ENCODE measurements around the gene SPR.

DNA sequence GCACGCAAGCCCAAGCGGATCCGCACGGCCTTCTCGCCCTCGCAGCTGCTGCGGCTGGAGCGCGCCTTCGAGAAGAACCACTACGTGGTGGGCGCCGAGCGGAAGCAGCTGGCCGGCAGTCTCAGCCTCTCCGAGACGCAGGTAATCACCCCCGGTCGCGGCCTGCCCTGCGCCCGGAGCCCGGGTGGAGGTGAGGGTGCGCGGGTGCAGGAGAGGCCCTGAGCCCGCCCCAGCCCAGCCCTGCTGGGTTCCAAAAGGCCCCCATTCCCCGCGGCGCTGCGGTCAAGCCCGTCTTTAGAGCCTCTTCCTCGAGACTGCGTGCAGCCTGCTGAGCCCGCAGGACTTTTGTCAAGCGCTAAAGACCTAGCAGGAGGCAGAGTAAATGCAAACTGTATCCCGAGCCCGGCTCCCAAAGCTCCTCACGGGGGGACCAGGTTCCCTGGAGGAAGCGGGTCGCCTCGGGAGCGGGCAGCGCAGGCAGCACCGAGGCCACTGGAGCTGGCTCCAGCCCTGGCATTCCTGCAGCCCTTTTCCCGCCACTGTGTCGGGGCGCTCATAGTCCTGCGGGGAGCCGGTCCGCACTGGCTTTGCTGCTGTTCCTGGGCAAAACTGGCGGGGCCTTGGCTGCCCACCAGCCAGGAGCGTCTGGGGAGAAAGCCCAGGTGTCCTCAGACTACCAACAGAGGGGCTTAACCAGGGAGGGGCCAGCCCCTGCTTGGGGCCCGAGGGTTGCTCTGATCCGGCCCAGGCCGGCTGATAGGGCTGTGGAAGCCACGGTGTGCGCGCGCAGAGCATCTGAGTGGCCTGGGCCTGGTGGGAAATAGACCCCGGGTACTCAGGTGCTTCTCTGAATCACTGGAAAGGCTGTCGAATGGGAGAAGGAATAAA is 37.4 kb downstream of the SPR start:
- TF ChIP-seq, protein P1, sequence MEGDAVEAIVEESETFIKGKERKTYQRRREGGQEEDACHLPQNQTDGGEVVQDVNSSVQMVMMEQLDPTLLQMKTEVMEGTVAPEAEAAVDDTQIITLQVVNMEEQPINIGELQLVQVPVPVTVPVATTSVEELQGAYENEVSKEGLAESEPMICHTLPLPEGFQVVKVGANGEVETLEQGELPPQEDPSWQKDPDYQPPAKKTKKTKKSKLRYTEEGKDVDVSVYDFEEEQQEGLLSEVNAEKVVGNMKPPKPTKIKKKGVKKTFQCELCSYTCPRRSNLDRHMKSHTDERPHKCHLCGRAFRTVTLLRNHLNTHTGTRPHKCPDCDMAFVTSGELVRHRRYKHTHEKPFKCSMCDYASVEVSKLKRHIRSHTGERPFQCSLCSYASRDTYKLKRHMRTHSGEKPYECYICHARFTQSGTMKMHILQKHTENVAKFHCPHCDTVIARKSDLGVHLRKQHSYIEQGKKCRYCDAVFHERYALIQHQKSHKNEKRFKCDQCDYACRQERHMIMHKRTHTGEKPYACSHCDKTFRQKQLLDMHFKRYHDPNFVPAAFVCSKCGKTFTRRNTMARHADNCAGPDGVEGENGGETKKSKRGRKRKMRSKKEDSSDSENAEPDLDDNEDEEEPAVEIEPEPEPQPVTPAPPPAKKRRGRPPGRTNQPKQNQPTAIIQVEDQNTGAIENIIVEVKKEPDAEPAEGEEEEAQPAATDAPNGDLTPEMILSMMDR (conservative IDR thresholded peaks at IDR 0.05): no peak
- TF ChIP-seq ZFX (IDR thresholded peaks at IDR 0.05): no peak
